Activated naive CD4-positive, alpha-beta T cell treated with anti-CD3 and anti-CD28 coated beads for 36 hours (primary cell): Measurements from ENCODE around the gene SUSD6. TPM values are rescaled to one million over a fixed set of nuclear protein-coding genes. Genes with fewer than 3 reads are reported as not detected.

Experiments used
- CTCF ChIA-PET: fragments of 350-600 bp; sonication (Branson Sonifier 250); formaldehyde crosslinking; loops from one replicate; lab custom pipeline; 2021; ENCODE audit warnings: antibody characterized with exemption; lab: Charles Lee
- DNase-seq: peaks from one replicate; pipeline ENCODE4 v3.0.0-alpha.2; 2020
- H3K27ac Mint-ChIP-seq: one replicate; pipeline ENCODE4 v1.8.0; 2021; ENCODE audit warnings: mild to moderate bottlenecking, mixed read lengths
- H3K27me3 Mint-ChIP-seq: one replicate; pipeline ENCODE4 v1.8.0; 2021; ENCODE audit warnings: low read depth, mixed read lengths
- H3K36me3 Mint-ChIP-seq: one replicate; pipeline ENCODE4 v1.8.0; 2021; ENCODE audit warnings: low read depth, mixed read lengths
- H3K4me1 Mint-ChIP-seq: one replicate; pipeline ENCODE4 v1.8.0; 2021; ENCODE audit warnings: low read depth, mixed read lengths
- H3K4me3 Mint-ChIP-seq: one replicate; pipeline ENCODE4 v1.8.0; 2021; ENCODE audit warnings: mild to moderate bottlenecking, moderate library complexity, mixed read lengths
- H3K9me3 Mint-ChIP-seq: one replicate; pipeline ENCODE4 v1.8.0; 2021; ENCODE audit warnings: mixed read lengths
- intact Hi-C: fragments of 100-400 bp; cut with micrococcal nuclease; formaldehyde crosslinking; loops from one replicate; pipeline ENCODE4 v1.15.1; 2023
- total RNA-seq, 2 experiments: library from RNA; stranded (reverse); gene quantifications; one replicate each; pipeline ENCODE4 v1.2.3, GENCODE V29; 2021

The SUSD6 gene
- total RNA-seq, 2 experiments from 2014 or later, result 66.6 to 69.7 TPM

DNA sequence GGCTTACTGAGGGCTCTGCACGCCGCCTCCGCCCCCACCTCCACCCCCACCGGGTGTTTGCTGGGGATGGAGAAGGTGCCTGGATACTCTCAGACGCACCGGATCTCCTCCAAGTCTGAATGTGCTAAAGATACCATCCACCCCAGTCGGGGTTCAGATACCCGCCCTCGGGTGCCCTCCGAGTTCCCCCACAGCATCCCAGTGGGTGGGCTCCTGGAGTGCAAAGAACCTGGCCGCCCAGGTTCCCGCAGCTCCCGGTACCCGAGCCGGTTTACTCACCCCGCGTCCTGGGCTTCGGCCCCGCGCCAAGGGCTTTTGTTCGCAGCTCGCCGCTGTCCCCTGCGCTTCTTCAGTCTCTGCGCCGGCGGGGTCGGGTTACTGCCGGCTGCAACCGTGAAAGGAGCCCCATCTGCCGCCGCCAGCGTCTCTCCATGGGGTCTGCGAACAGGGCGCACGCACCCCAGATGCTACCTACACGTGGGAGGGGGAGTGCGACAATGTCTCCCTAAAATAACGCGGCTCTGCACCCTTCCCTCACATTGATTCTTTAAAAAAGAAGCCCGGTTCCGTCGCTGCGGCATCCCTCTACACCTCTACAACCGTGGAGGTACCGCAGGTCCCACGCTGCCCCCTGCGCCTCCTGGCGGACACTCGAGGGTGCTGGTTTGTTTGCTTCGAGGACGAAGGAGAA lies 37.0 kb upstream of the SUSD6 start, which contains the start of gene CCDC177:
CCDC177 (minus strand) TSS at position 609 of the 691 bp plus-strand sequence. CDS start 1,249 bp downstream, outside the sequence.
- H3K27me3 Mint-ChIP-seq, result peaks cover 43% of the 10 kb centered on the region
- H3K27ac Mint-ChIP-seq, result no peak within 1 kb of the TSS
- no peaks in the 10 kb centered on the region for H3K36me3 Mint-ChIP-seq
- intact Hi-C loops, result loop anchor here (1.0 to 10.0 kb wide), 5 partner anchors 26 to 450 kb away; no protein-coding TSS in a partner anchor
- CTCF ChIA-PET, result interaction anchor here (0.6 to 2.6 kb wide), 20 partner anchors 11 to 391 kb away, joined by 3 to 16 read pairs (median 4); no protein-coding TSS in a partner anchor
- no peaks in the 10 kb centered on the region for H3K9me3 Mint-ChIP-seq
- DNase-seq, result peak; percentile 81
- H3K4me3 Mint-ChIP-seq, result peak within 1 kb of the TSS; percentile 68
- H3K4me1 Mint-ChIP-seq, result peaks cover 10% of the 10 kb centered on the region

GRCh38 chr14:69574954-69575295 lies 36.5 kb upstream of the SUSD6 start:
- H3K36me3 Mint-ChIP-seq, result no peaks in the 10 kb centered on the region
- intact Hi-C loops, result loop anchor here (1.0 to 10.0 kb wide), 5 partner anchors 27 to 450 kb away; no protein-coding TSS in a partner anchor
- no peak overlapping the region for H3K27ac Mint-ChIP-seq
- CTCF ChIA-PET, result interaction anchor here (0.6 to 2.6 kb wide), 17 partner anchors 16 to 332 kb away, joined by 3 to 16 read pairs (median 4); no protein-coding TSS in a partner anchor
- H3K9me3 Mint-ChIP-seq, result no peaks in the 10 kb centered on the region
- peak overlapping the region; percentile 68 for H3K4me3 Mint-ChIP-seq
- H3K4me1 Mint-ChIP-seq, result peaks cover 10% of the 10 kb centered on the region
- H3K27me3 Mint-ChIP-seq, result peaks cover 38% of the 10 kb centered on the region
- no peak for DNase-seq

DNA sequence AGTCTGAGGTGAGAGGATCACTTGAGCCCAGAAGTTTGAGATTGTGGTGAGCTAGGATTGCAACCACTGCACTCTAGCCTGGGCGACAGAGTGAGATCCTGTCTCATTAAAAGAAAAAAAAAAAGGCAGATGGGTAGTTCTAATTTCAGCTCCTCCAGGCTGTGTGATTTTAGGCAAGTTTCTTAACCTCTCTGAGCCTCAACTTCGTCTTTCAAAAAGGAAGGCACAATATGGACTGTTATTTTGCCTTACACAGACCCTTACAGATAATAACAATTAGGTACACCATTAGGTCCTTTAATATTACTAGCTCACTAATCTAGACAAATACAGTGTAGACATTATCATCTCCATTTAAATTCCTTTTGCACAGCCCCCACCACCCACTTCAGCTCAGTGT lies 31.9 kb upstream of the SUSD6 start:
- DNase-seq, result no peak
- intact Hi-C loops, result loop anchor here (10.0 kb wide), 1 partner anchor 455 kb away; no protein-coding TSS in a partner anchor
- CTCF ChIA-PET, result interaction anchor here (0.6 to 1.6 kb wide), 8 partner anchors 22 to 449 kb away, joined by 3 to 5 read pairs (median 3); no protein-coding TSS in a partner anchor
- Mint-ChIP-seq H3K4me1 (peaks cover 3% of the 10 kb centered on the region), H3K27ac (no peak overlapping the region), H3K36me3 (no peaks in the 10 kb centered on the region), H3K9me3 (no peaks in the 10 kb centered on the region), H3K27me3 (peaks cover 12% of the 10 kb centered on the region), H3K4me3 (no peak overlapping the region)

DNA sequence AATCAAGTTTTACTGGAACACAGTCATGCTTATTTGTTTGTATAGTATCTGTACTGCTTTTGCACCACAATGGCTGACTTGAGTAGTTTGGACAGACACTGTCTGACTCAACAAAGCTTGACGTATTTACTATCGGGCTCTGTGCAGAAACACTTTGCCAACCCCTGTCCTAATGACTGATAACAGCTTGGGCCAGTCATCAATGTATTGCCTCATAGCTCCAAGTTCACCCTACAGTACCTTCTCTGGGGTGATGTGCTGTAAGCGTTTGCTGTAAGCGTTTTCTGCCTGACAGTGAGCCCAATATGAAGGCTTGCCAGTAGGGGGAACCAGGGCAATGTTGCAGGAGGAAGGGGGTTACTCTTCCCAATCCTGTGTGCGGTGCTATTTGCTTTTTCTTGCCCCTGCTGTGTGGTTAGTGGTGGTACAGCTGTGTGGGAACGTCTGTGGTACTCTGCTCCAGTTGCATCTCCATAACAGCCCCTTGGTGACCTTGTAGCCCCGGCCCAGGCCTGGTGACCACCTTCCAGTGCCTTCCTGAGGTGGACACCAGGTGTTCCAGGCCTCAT lies 31.3 kb upstream of the SUSD6 start:
- CTCF ChIA-PET, result interaction anchor here (0.5 to 1.6 kb wide), 17 partner anchors 9 to 698 kb away, joined by 3 to 7 read pairs (median 4); no protein-coding TSS in a partner anchor
- intact Hi-C loops, result no loop called here
- DNase-seq, result peak; percentile 47
- Mint-ChIP-seq H3K27me3 (peaks cover 8% of the 10 kb centered on the region), H3K36me3 (no peaks in the 10 kb centered on the region), H3K4me1 (no peaks in the 10 kb centered on the region), H3K9me3 (no peaks in the 10 kb centered on the region), H3K27ac (no peak overlapping the region), H3K4me3 (no peak overlapping the region)

DNA sequence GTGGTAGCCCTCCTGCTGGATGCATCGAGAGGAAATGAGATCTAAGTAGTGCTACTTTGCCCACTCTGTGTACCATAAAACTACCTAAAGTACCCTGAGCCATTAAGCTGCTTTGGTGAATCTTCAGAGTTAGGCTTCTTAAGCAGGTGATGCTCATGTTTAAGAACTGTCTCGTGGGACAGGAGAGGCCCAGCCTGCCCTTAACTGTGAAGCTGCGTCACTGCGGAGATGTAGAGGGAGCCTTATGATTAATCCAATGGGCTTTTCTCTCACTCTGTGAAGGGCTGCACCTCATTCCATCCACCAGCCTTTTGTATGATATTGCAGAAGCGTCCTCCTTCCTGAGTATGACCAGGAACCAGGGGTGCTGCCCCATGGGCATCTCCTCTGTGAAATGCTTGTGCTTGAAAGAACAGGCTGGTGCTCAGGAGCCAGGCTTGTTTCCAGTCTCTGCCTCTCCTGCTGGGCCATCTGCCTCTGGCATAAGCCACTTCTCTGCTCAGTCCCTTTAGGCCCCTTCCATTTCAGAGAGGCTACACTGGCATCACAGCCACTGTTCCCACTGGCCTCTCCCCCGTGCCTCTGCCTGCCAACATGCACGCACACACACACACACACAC lies 30.0 kb upstream of the SUSD6 start:
- Mint-ChIP-seq H3K36me3 (no peaks in the 10 kb centered on the region), H3K27ac (no peak overlapping the region), H3K4me1 (no peaks in the 10 kb centered on the region), H3K27me3 (peaks cover 1% of the 10 kb centered on the region), H3K9me3 (no peaks in the 10 kb centered on the region), H3K4me3 (no peak overlapping the region)
- DNase-seq, result no peak
- CTCF ChIA-PET, result interaction anchor here (0.5 to 1.4 kb wide), 6 partner anchors 10 to 336 kb away, joined by 3 to 7 read pairs (median 4); no protein-coding TSS in a partner anchor
- intact Hi-C loops, result no loop called here

- CTCF ChIA-PET, result interaction anchor here (0.6 to 1.1 kb wide), 2 partner anchors 149 to 319 kb away, joined by 3 read pairs; no protein-coding TSS in a partner anchor
- intact Hi-C loops, result no loop called here
- no peaks in the 10 kb centered on the region for H3K4me1 Mint-ChIP-seq
- no peaks in the 10 kb centered on the region for H3K9me3 Mint-ChIP-seq
- H3K27ac Mint-ChIP-seq, result no peak overlapping the region
- no peak for DNase-seq
- no peaks in the 10 kb centered on the region for H3K36me3 Mint-ChIP-seq
- no peak overlapping the region for H3K4me3 Mint-ChIP-seq
- H3K27me3 Mint-ChIP-seq, result no peaks in the 10 kb centered on the region
Observed at GRCh38 chr14:69582212-69582611, 29.2 kb upstream of the SUSD6 start.

DNA sequence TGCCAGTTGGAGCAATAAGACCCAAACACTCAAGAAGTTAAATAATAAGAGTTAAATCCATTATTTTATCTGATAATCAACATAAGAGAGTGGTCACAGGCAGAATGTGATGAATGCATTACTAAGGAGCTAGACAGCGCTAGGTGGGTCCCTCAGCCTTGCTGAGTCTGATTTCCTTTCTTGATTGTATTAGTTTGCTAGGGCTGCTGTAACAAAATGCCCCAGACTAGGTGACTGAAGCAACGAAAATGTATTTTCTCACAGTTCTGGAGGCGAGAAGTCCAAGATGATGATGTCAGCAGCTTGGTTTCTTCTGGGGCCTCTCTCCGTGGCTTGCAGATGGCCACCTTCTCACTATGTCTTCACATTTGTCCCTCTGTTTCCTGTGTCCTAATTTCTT lies 28.6 kb upstream of the SUSD6 start:
- Mint-ChIP-seq H3K4me3 (no peak overlapping the region), H3K36me3 (no peaks in the 10 kb centered on the region), H3K27me3 (no peaks in the 10 kb centered on the region), H3K4me1 (no peaks in the 10 kb centered on the region), H3K27ac (no peak overlapping the region), H3K9me3 (no peaks in the 10 kb centered on the region)
- CTCF ChIA-PET, result interaction anchor here (0.6 to 1.3 kb wide), 4 partner anchors 10 to 319 kb away, joined by 3 to 11 read pairs (median 3); no protein-coding TSS in a partner anchor
- DNase-seq, result no peak
- intact Hi-C loops, result no loop called here

DNA sequence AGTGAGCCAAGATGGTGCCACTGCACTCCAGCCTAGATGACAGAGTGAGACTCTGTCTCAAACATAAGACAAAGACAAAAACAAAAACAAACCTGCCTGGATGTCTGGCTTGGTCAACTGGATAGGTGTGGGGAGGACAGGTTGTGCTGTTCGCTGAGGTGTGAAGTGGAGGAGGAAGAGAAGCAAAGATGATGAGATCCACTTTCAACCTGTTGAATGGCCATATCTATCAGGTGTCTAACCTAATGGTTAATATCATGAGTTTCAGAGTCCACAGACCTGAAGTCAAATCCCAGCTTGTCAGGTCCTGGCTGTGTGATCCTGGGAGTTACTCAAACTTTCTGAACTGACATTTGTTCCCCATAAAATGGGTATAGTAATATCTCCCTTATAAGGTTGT lies 27.0 kb upstream of the SUSD6 start:
- Mint-ChIP-seq H3K9me3 (no peaks in the 10 kb centered on the region), H3K27ac (no peak overlapping the region), H3K4me3 (no peak overlapping the region), H3K27me3 (no peaks in the 10 kb centered on the region), H3K4me1 (no peaks in the 10 kb centered on the region), H3K36me3 (no peaks in the 10 kb centered on the region)
- intact Hi-C loops, result no loop called here
- CTCF ChIA-PET, result interaction anchor here (0.6 to 3.5 kb wide), 25 partner anchors 9 to 740 kb away, joined by 3 to 68 read pairs (median 3); partner anchors contain the start of gene SRSF5
- no peak for DNase-seq

GRCh38 chr14:69586404-69586803 lies 25.0 kb upstream of the SUSD6 start:
- DNase-seq, result no peak
- no peak overlapping the region for H3K27ac Mint-ChIP-seq
- H3K9me3 Mint-ChIP-seq, result no peaks in the 10 kb centered on the region
- no peaks in the 10 kb centered on the region for H3K27me3 Mint-ChIP-seq
- no peak overlapping the region for H3K4me3 Mint-ChIP-seq
- H3K36me3 Mint-ChIP-seq, result no peaks in the 10 kb centered on the region
- H3K4me1 Mint-ChIP-seq, result no peaks in the 10 kb centered on the region
- intact Hi-C loops, result no loop called here
- CTCF ChIA-PET, result interaction anchor here (0.9 to 3.5 kb wide), 4 partner anchors 15 to 141 kb away, joined by 3 to 68 read pairs (median 12); no protein-coding TSS in a partner anchor

- no peaks in the 10 kb centered on the region for H3K4me1 Mint-ChIP-seq
- CTCF ChIA-PET, result interaction anchor here (0.6 to 3.5 kb wide), 3 partner anchors 18 to 140 kb away, joined by 3 to 68 read pairs (median 19); no protein-coding TSS in a partner anchor
- H3K27ac Mint-ChIP-seq, result no peak overlapping the region
- no peaks in the 10 kb centered on the region for H3K27me3 Mint-ChIP-seq
- H3K4me3 Mint-ChIP-seq, result no peak overlapping the region
- no peaks in the 10 kb centered on the region for H3K36me3 Mint-ChIP-seq
- intact Hi-C loops, result no loop called here
- H3K9me3 Mint-ChIP-seq, result no peaks in the 10 kb centered on the region
- no peak for DNase-seq
Observed at GRCh38 chr14:69587389-69587788, 24.0 kb upstream of the SUSD6 start.

DNA sequence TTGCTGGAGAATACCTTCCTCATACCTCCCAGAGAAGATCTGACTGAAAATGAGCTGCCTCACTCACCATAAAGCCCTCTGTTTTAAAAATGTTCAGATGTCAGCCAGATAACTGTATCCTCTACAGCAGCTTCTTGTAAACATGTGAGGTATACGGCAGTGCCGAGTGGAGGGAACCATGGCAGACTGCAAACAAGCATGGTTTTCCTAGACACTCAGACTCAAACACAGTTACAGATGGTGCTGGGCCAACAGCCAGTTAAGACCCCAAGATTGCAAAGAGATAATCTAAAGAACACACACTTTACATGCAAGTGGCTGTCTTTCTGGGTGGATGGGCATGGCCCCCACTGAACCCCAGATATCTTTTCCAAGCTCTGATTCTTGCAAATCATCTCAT lies 20.1 kb upstream of the SUSD6 start:
- H3K4me3 Mint-ChIP-seq, result no peak overlapping the region
- intact Hi-C loops, result no loop called here
- CTCF ChIA-PET, result interaction anchor here (1.0 to 1.3 kb wide), 2 partner anchors 17 to 136 kb away, joined by 3 to 5 read pairs; partner anchors contain the start of gene CCDC177
- no peak for DNase-seq
- no peaks in the 10 kb centered on the region for H3K36me3 Mint-ChIP-seq
- no peaks in the 10 kb centered on the region for H3K27me3 Mint-ChIP-seq
- H3K9me3 Mint-ChIP-seq, result no peaks in the 10 kb centered on the region
- H3K4me1 Mint-ChIP-seq, result no peaks in the 10 kb centered on the region
- no peak overlapping the region for H3K27ac Mint-ChIP-seq
